Chondrocyte (in vitro differentiated cells): ENCODE measurements around the gene IST1. TPM values are rescaled to one million over a fixed set of nuclear protein-coding genes. Genes with fewer than 3 reads are reported as not detected.

ENCODE experiments used
- DNase-seq: peaks from one replicate; pipeline ENCODE4 v3.0.0; 2021; ENCODE audit warnings: mixed read lengths, low spot score
- H3K27ac Mint-ChIP-seq: one replicate; pipeline ENCODE4 v1.8.0; 2021; ENCODE audit warnings: mild to moderate bottlenecking, moderate library complexity, mixed read lengths; ENCODE audit not compliant: unreplicated experiment
- H3K27me3 Mint-ChIP-seq: 2 replicates; pipeline ENCODE4 v1.8.0; 2021; ENCODE audit warnings: low read depth, mixed read lengths
- H3K36me3 Mint-ChIP-seq: 2 replicates; pipeline ENCODE4 v1.8.0; 2021; ENCODE audit warnings: low read depth, mixed read lengths
- H3K4me1 Mint-ChIP-seq: 2 replicates; pipeline ENCODE4 v1.8.0; 2021; ENCODE audit warnings: low read depth, mild to moderate bottlenecking, mixed read lengths
- H3K4me3 Mint-ChIP-seq: one replicate; pipeline ENCODE4 v1.8.0; 2021; ENCODE audit warnings: mild to moderate bottlenecking, moderate library complexity, mixed read lengths; ENCODE audit not compliant: unreplicated experiment
- H3K9me3 Mint-ChIP-seq: 2 replicates; pipeline ENCODE4 v1.8.0; 2021; ENCODE audit warnings: low read depth, mixed read lengths
- total RNA-seq: library from RNA; stranded (reverse); gene quantifications from 3 replicates; pipeline ENCODE4 v1.2.1, GENCODE V29; 2021
- TF ChIP-seq, protein P1 (sequence below): fragments of 200-600 bp; sonication (generic); IDR thresholded peaks from 2 replicates; pipeline ENCODE4 v1.5.0; 2021; ENCODE audit warnings: antibody characterized with exemption, mild to moderate bottlenecking, moderate library complexity

The IST1 gene
- total RNA-seq, 1 donor from 2014 or later: 172 TPM

DNA sequence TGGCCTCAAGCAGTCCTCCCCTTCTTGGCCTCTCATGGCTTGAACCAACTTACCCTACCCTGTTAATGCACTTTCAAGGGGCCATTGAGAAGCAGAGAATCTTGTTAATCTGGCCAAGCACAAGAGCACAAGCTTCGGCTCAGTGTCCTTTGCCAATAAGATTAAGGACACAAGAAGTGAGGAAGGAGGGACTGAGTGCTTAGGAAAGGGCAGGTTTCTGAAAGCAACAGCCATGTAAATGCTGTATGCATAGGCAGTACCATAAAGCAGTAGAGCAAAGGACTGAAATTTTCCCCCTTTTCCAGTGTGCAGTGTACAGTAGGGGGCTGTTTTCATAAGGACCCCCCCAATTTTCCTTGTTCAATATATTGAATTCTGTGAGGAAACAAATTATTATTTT lies 37.7 kb downstream of the IST1 start:
- no peak overlapping the region for H3K27ac Mint-ChIP-seq

GRCh38 chr16:71933913-71934695 lies 38.8 kb downstream of the IST1 start:
- TF ChIP-seq, protein P1, sequence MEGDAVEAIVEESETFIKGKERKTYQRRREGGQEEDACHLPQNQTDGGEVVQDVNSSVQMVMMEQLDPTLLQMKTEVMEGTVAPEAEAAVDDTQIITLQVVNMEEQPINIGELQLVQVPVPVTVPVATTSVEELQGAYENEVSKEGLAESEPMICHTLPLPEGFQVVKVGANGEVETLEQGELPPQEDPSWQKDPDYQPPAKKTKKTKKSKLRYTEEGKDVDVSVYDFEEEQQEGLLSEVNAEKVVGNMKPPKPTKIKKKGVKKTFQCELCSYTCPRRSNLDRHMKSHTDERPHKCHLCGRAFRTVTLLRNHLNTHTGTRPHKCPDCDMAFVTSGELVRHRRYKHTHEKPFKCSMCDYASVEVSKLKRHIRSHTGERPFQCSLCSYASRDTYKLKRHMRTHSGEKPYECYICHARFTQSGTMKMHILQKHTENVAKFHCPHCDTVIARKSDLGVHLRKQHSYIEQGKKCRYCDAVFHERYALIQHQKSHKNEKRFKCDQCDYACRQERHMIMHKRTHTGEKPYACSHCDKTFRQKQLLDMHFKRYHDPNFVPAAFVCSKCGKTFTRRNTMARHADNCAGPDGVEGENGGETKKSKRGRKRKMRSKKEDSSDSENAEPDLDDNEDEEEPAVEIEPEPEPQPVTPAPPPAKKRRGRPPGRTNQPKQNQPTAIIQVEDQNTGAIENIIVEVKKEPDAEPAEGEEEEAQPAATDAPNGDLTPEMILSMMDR: no peak
- peaks cover 17% of the 10 kb centered on the region for H3K36me3 Mint-ChIP-seq
- H3K4me1 Mint-ChIP-seq: peaks cover 11% of the 10 kb centered on the region
- no peaks in the 10 kb centered on the region for H3K27me3 Mint-ChIP-seq
- no peak overlapping the region for H3K4me3 Mint-ChIP-seq
- H3K27ac Mint-ChIP-seq: no peak overlapping the region
- no peaks in the 10 kb centered on the region for H3K9me3 Mint-ChIP-seq
- no peak for DNase-seq

More for the DNA sequence above, 37.7 kb downstream of the IST1 start:
- Mint-ChIP-seq H3K9me3 (no peaks in the 10 kb centered on the region), H3K4me3 (no peak overlapping the region), H3K36me3 (peaks cover 22% of the 10 kb centered on the region), H3K4me1 (peaks cover 22% of the 10 kb centered on the region), H3K27me3 (no peaks in the 10 kb centered on the region)
- DNase-seq: no peak
- TF ChIP-seq, protein P1: no peak

DNA sequence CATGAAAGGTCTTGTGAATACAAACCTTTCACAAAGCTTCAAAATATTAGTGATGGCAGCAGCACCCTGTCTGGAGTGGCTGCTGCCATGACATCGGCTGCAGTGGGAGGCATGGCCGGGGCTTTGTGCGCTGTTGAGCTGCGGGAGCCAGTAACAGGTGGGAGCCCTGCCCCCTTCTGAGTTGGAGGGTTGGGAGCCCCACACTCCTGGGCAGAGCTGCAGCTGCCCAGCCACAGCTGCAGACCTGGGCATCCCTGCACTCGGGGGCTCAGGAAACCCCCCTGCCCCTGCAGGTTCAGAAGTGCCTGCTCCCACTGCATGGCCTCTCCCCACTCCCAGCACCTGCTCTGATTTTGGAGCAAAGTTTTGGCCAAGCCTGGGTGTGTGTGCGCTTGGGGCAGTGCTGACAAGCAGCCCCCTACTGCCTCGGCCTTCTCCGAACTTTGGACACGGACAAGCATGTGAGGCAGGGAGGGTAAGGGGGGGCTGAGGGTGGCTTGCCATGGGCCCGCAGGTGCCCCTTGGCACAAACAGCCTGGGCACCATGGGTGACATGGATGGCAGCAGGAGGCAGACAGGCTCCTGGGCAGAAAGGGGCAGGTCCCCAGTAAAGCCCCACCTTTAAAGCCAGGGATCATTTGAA lies 42.7 kb downstream of the IST1 start:
- no peaks in the 10 kb centered on the region for H3K27me3 Mint-ChIP-seq
- H3K9me3 Mint-ChIP-seq: no peaks in the 10 kb centered on the region
- no peaks in the 10 kb centered on the region for H3K4me1 Mint-ChIP-seq
- DNase-seq: no peak
- TF ChIP-seq, protein P1: no peak
- H3K27ac Mint-ChIP-seq: no peak overlapping the region
- no peak overlapping the region for H3K4me3 Mint-ChIP-seq
- peaks cover 15% of the 10 kb centered on the region for H3K36me3 Mint-ChIP-seq

DNA sequence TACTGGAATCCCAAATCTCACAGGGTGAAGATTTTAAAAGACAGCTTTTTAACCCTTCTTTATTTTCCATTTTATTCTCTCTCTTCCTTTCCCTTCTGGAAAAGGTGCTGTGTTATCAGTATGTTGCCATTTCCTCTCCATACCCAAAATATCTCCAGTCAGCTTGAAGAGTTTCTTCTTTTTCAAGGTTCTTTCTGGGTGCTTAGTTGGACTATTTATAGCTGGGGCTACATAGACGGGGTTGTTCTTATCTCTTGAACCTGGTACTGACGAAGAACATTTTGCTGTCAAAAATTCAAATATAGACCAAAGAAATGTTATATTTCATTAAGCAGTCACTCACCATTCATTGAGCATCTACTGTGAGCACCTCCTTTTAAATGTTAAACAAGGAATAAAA lies 48.6 kb downstream of the IST1 start:
- TF ChIP-seq, protein P1: no peak
- Mint-ChIP-seq H3K4me1 (no peaks in the 10 kb centered on the region), H3K27me3 (no peaks in the 10 kb centered on the region), H3K9me3 (no peaks in the 10 kb centered on the region), H3K36me3 (no peaks in the 10 kb centered on the region), H3K27ac (no peak overlapping the region), H3K4me3 (no peak overlapping the region)
- no peak for DNase-seq

DNA sequence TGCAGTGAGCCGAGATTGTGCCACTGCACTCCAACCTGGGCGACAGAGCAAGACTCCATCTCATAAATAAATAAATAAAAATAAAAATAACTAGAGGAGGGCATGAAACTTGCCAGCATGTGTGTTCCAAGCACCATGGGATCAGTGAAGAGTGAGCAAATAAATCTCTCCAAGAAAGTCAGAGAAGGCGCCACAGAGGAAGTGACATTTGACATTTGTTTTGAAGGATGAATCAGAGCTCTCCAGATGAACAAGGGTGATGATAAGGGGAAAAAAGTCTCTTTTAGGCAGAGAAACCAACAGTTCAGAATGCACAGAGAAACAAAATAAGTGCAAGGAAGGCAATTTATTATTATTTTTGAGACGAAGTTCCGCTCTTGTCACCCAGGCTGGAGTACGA lies 50.3 kb downstream of the IST1 start:
- Mint-ChIP-seq H3K4me3 (no peak overlapping the region), H3K27me3 (peaks cover 1% of the 10 kb centered on the region), H3K9me3 (no peaks in the 10 kb centered on the region), H3K36me3 (no peaks in the 10 kb centered on the region), H3K4me1 (no peaks in the 10 kb centered on the region), H3K27ac (no peak overlapping the region)
- DNase-seq: no peak
- TF ChIP-seq, protein P1: no peak
